ENCODE data around the gene MINDY1.
A peak's percentile ranks its signal among the peaks of the same experiment; 100 is the strongest.

MINDY1 gene

GRCh38 chr1:151047925-151048644 lies 41.4 kb upstream of the MINDY1 start:
- H3K27ac ChIP-seq: no peak overlapping the region
- TF ChIP-seq EZH2 (IDR thresholded peaks at IDR 0.05): no peak
- 0 out of 2 replicates have a peak, but pooled peaks have one; percentile 38 for TF ChIP-seq POLR2AphosphoS5 (IDR thresholded peaks at IDR 0.05; ENCODE audit: borderline replicate concordance, low read depth, low read length)
- DNase-seq (ENCODE audit: low read depth, low spot score): no peak
- peak overlapping the region; percentile 92 for H3K4me3 ChIP-seq
- H3K36me3 ChIP-seq (ENCODE audit: insufficient read depth, low read length): peaks cover 5% of the 10 kb centered on the region; the same call in 1 of the 2 replicates
- H3K9ac ChIP-seq (ENCODE audit: insufficient read length): peak overlapping the region; percentile 72
- no peaks in the 10 kb centered on the region for H3K9me3 ChIP-seq (ENCODE audit: low read depth, low read length)

DNA sequence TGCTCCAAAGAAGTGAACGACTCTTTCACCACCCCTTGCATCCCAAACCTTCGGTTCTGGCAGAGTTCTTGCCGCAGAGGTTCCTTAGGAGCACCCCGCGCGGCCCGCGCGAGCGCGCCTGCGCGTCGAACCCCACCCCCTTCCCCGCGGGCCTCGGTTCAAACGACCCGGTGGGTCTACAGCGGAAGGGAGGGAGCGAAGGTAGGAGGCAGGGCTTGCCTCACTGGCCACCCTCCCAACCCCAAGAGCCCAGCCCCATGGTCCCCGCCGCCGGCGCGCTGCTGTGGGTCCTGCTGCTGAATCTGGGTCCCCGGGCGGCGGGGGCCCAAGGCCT lies 40.9 kb upstream of the MINDY1 start, which contains the start of gene C1orf56:
TSS of gene C1orf56 (plus strand) at position 161 of the 334 bp plus-strand sequence. CDS start at position 258, 97 bp downstream.
- Histone ChIP-seq H3K36me3 (ENCODE audit: insufficient read depth, low read length) (no peaks in the 10 kb centered on the region; the same call in 1 of the 2 replicates), H3K27ac (0 out of 2 replicates have a peak within 1 kb of the TSS, but pooled peaks have one; percentile 36), H3K9ac (ENCODE audit: insufficient read length) (peak within 1 kb of the TSS; percentile 72), H3K9me3 (ENCODE audit: low read depth, low read length) (no peaks in the 10 kb centered on the region), H3K4me3 (peak within 1 kb of the TSS; percentile 92)
- TF ChIP-seq FOXP2 (optimal IDR thresholded peaks at IDR 0.05; ENCODE audit: control extremely low read depth, extremely low read length, insufficient read depth) (no peak), POLR2AphosphoS5 (IDR thresholded peaks at IDR 0.05; ENCODE audit: borderline replicate concordance, low read depth, low read length) (peak; percentile 64; the same call in 1 of the 2 replicates)
- no peak for DNase-seq (ENCODE audit: low read depth, low spot score)

GRCh38 chr1:151043163-151043562 lies 36.5 kb upstream of the MINDY1 start:
- DNase-seq (ENCODE audit: low read depth, low spot score): no peak
- no peak overlapping the region for H3K4me3 ChIP-seq
- H3K9me3 ChIP-seq (ENCODE audit: low read depth, low read length): no peaks in the 10 kb centered on the region
- H3K36me3 ChIP-seq (ENCODE audit: insufficient read depth, low read length): no peaks in the 10 kb centered on the region
- no peak overlapping the region for H3K27ac ChIP-seq
- no peak overlapping the region for H3K9ac ChIP-seq (ENCODE audit: insufficient read length)
- no peak for TF ChIP-seq EZH2 (IDR thresholded peaks at IDR 0.05)
- no peak for TF ChIP-seq POLR2AphosphoS5 (IDR thresholded peaks at IDR 0.05; ENCODE audit: borderline replicate concordance, low read depth, low read length)
- TF ChIP-seq FOXP2 (optimal IDR thresholded peaks at IDR 0.05; ENCODE audit: control extremely low read depth, extremely low read length, insufficient read depth): no peak

GRCh38 chr1:151039521-151039920 lies 32.8 kb upstream of the MINDY1 start:
- H3K4me3 ChIP-seq: no peak overlapping the region

GRCh38 chr1:151037032-151037431 lies 30.3 kb upstream of the MINDY1 start:
- Histone ChIP-seq H3K9ac (ENCODE audit: insufficient read length) (no peak overlapping the region), H3K9me3 (ENCODE audit: low read depth, low read length) (no peaks in the 10 kb centered on the region), H3K36me3 (ENCODE audit: insufficient read depth, low read length) (peaks cover 16% of the 10 kb centered on the region; the same call in 1 of the 2 replicates), H3K4me3 (no peak overlapping the region), H3K27ac (no peak overlapping the region)
- DNase-seq (ENCODE audit: low read depth, low spot score): no peak
- TF ChIP-seq EZH2 (IDR thresholded peaks at IDR 0.05): no peak
- no peak for TF ChIP-seq POLR2AphosphoS5 (IDR thresholded peaks at IDR 0.05; ENCODE audit: borderline replicate concordance, low read depth, low read length)
- no peak for TF ChIP-seq FOXP2 (optimal IDR thresholded peaks at IDR 0.05; ENCODE audit: control extremely low read depth, extremely low read length, insufficient read depth)

More at GRCh38 chr1:151039521-151039920, 32.8 kb upstream of the MINDY1 start:
- H3K36me3 ChIP-seq (ENCODE audit: insufficient read depth, low read length): peaks cover 6% of the 10 kb centered on the region; the same call in 1 of the 2 replicates
- H3K9ac ChIP-seq (ENCODE audit: insufficient read length): no peak overlapping the region
- DNase-seq (ENCODE audit: low read depth, low spot score): no peak
- no peak overlapping the region for H3K27ac ChIP-seq
- no peak for TF ChIP-seq FOXP2 (optimal IDR thresholded peaks at IDR 0.05; ENCODE audit: control extremely low read depth, extremely low read length, insufficient read depth)
- no peaks in the 10 kb centered on the region for H3K9me3 ChIP-seq (ENCODE audit: low read depth, low read length)

GRCh38 chr1:151036356-151036755 lies 29.7 kb upstream of the MINDY1 start, which contains the start of gene BNIPL:
TSS of gene BNIPL (plus strand) at chr1:151036586. CDS start at chr1:151036726, 140 bp downstream.
- H3K9me3 ChIP-seq (ENCODE audit: low read depth, low read length): no peaks in the 10 kb centered on the region
- H3K36me3 ChIP-seq (ENCODE audit: insufficient read depth, low read length): peaks cover 19% of the 10 kb centered on the region
- no peak within 1 kb of the TSS for H3K9ac ChIP-seq (ENCODE audit: insufficient read length)
- H3K27ac ChIP-seq: no peak within 1 kb of the TSS
- DNase-seq (ENCODE audit: low read depth, low spot score): no peak
- TF ChIP-seq POLR2AphosphoS5 (IDR thresholded peaks at IDR 0.05; ENCODE audit: borderline replicate concordance, low read depth, low read length): no peak
- no peak for TF ChIP-seq FOXP2 (optimal IDR thresholded peaks at IDR 0.05; ENCODE audit: control extremely low read depth, extremely low read length, insufficient read depth)
- no peak for TF ChIP-seq EZH2 (IDR thresholded peaks at IDR 0.05)
- no peak within 1 kb of the TSS for H3K4me3 ChIP-seq

GRCh38 chr1:151035167-151035566 lies 28.5 kb upstream of the MINDY1 start:
- TF ChIP-seq FOXP2 (optimal IDR thresholded peaks at IDR 0.05; ENCODE audit: control extremely low read depth, extremely low read length, insufficient read depth): no peak
- TF ChIP-seq POLR2AphosphoS5 (IDR thresholded peaks at IDR 0.05; ENCODE audit: borderline replicate concordance, low read depth, low read length): no peak
- no peak for TF ChIP-seq EZH2 (IDR thresholded peaks at IDR 0.05)
- no peak for DNase-seq (ENCODE audit: low read depth, low spot score)
- Histone ChIP-seq H3K9ac (ENCODE audit: insufficient read length) (no peak overlapping the region), H3K9me3 (ENCODE audit: low read depth, low read length) (no peaks in the 10 kb centered on the region), H3K27ac (no peak overlapping the region), H3K36me3 (ENCODE audit: insufficient read depth, low read length) (peaks cover 20% of the 10 kb centered on the region), H3K4me3 (no peak overlapping the region)

GRCh38 chr1:151032164-151032563 lies 25.5 kb upstream of the MINDY1 start:
- peaks cover 32% of the 10 kb centered on the region for H3K36me3 ChIP-seq (ENCODE audit: insufficient read depth, low read length)
- no peak overlapping the region for H3K27ac ChIP-seq
- no peak for DNase-seq (ENCODE audit: low read depth, low spot score)
- no peak overlapping the region for H3K9ac ChIP-seq (ENCODE audit: insufficient read length)
- no peak overlapping the region for H3K4me3 ChIP-seq
- TF ChIP-seq EZH2 (IDR thresholded peaks at IDR 0.05) (no peak), POLR2AphosphoS5 (IDR thresholded peaks at IDR 0.05; ENCODE audit: borderline replicate concordance, low read depth, low read length) (no peak), FOXP2 (optimal IDR thresholded peaks at IDR 0.05; ENCODE audit: control extremely low read depth, extremely low read length, insufficient read depth) (no peak)
- no peaks in the 10 kb centered on the region for H3K9me3 ChIP-seq (ENCODE audit: low read depth, low read length)

Data from SK-N-MC (cell line).